Sigmoid colon (tissue), 7 donors: ENCODE results near the gene TRAM2. TPM values are rescaled to one million over a fixed set of nuclear protein-coding genes. Genes with fewer than 3 reads are reported as not detected.

Source experiments
- DNase-seq: peaks from one replicate; pipeline ENCODE4 v3.0.0-alpha.2; 2019
- H3K27ac ChIP-seq, 4 donors: fragments of 200-600 bp; sonication (generic); one replicate each; pipeline ENCODE4 v1.5.1; 2016 to 2019; ENCODE audit warnings: mild to moderate bottlenecking in 1 of 4
- H3K27me3 ChIP-seq, 3 donors: fragments of 200-600 bp; sonication (generic); one replicate each; pipeline ENCODE4 v1.5.1; 2019; ENCODE audit warnings: mild to moderate bottlenecking in 1 of 3
- H3K36me3 ChIP-seq, 4 donors: fragments of 200-600 bp; sonication (generic); one replicate each; pipeline ENCODE4 v1.5.1; 2016 to 2019
- H3K4me1 ChIP-seq, 4 donors: fragments of 200-600 bp; sonication (generic); one replicate each; pipeline ENCODE4 v1.5.1; 2017 to 2019
- H3K4me3 ChIP-seq, 4 donors: fragments of 200-600 bp; sonication (generic); one replicate each; pipeline ENCODE4 v1.5.1; 2017 to 2019; ENCODE audit warnings: mild to moderate bottlenecking in 2 of 4, moderate library complexity in 1 of 4
- H3K9me3 ChIP-seq, 4 donors: fragments of 200-600 bp in 3 of 4; sonication (generic) in 3 of 4; one replicate each; pipeline versions ENCODE4 v1.5.1 to v1.6.1; 2013 to 2019
- CTCF ChIP-seq, 4 experiments: fragments of 450-650 bp in 3 of 4; fragments of 200-600 bp in 1 of 4; IDR thresholded peaks; one replicate each; pipeline ENCODE4 v1.5.1; 2016 to 2019; ENCODE audit warnings: antibody characterized with exemption in 4 of 4, mild to moderate bottlenecking in 3 of 4, moderate library complexity in 2 of 4
- EP300 ChIP-seq, 4 donors: sonication (generic); formaldehyde crosslinking; IDR thresholded peaks; one replicate each; pipeline ENCODE4 v1.6.1; 2017; ENCODE audit warnings: antibody characterized with exemption in 4 of 4
- POLR2A ChIP-seq, 2 donors: fragments of 450-650 bp; IDR thresholded peaks; one replicate each; pipeline ENCODE4 v1.6.1; 2016; ENCODE audit warnings: antibody characterized with exemption in 2 of 2, mild to moderate bottlenecking in 2 of 2, moderate library complexity in 2 of 2
- POLR2AphosphoS5 ChIP-seq, 4 donors: sonication (generic); formaldehyde crosslinking; IDR thresholded peaks; one replicate each; pipeline ENCODE4 v1.6.1; 2017; ENCODE audit warnings: antibody characterized with exemption in 4 of 4
- WGBS, 2 donors: extraction: QIAGEN DNeasy Blood & Tissue Kit; methylation state at CpG; one replicate each; pipeline ENCODE4 v1.1.7; 2013; 5-methylcytosine and 5-hydroxymethylcytosine counted together
- intact Hi-C: fragments of 100-400 bp; cut with DNase I; formaldehyde crosslinking; loops from one replicate; pipeline ENCODE4 v1.15.1; 2023
- polyA plus RNA-seq, 3 donors: library from polyadenylated mRNA; stranded (reverse); fragments of 200-250 nt; gene quantifications; one replicate each; pipeline ENCODE4 v1.2.3, GENCODE V29; 2013
- total RNA-seq, 4 donors: library from RNA; depleted of rRNA; stranded (reverse); fragments of >200 nt; gene quantifications; one replicate each; pipeline ENCODE4 v1.1.0, GENCODE V29; 2016
- donor health status: healthy with polysubstance abuse.
- donor health status: Bipolar disorder and iron deficiency.
- donor health status: healthy.

The TRAM2 gene
- total and polyA plus RNA-seq, 7 donors = 1.8 to 15.0 (median 10.7) TPM

- Histone ChIP-seq H3K27ac (peak overlapping the region in 1 of 4 donors; percentile 72), H3K4me1 (peaks cover 0 to 31% (median 27%) of the 10 kb centered on the region in 4 donors), H3K4me3 (no peak overlapping the region), H3K36me3 (no peaks in the 10 kb centered on the region), H3K27me3 (no peaks in the 10 kb centered on the region), H3K9me3 (no peaks in the 10 kb centered on the region)
- DNase-seq = no peak
- 80 to 81% methylated on average over 6 of the region's 6 CpGs for WGBS, 2 donors
- intact Hi-C loops = no loop called here
- no peak for TF ChIP-seq CTCF (IDR thresholded peaks at IDR 0.05)
- no peak for TF ChIP-seq EP300 (IDR thresholded peaks at IDR 0.05)
- TF ChIP-seq POLR2AphosphoS5 (IDR thresholded peaks at IDR 0.05) = no peak
- TF ChIP-seq POLR2A (IDR thresholded peaks at IDR 0.05) = no peak
Measured at GRCh38 chr6:52523378-52524142, 53.3 kb downstream of the TRAM2 start.

- 80 to 85% methylated on average over 3 of the region's 3 CpGs for WGBS, 2 donors
- no peak for DNase-seq
- H3K4me1 ChIP-seq = peaks cover 0 to 41% (median 36%) of the 10 kb centered on the region in 4 donors
Measured at GRCh38 chr6:52522655-52523054, 54.2 kb downstream of the TRAM2 start.

GRCh38 chr6:52522151-52522626 is 54.7 kb downstream of the TRAM2 start:
- Histone ChIP-seq H3K4me1 (peaks cover 0 to 45% (median 41%) of the 10 kb centered on the region in 4 donors), H3K27me3 (no peaks in the 10 kb centered on the region), H3K27ac (peak overlapping the region; percentile 41 to 72 (median 58)), H3K36me3 (no peaks in the 10 kb centered on the region), H3K4me3 (no peak overlapping the region), H3K9me3 (no peaks in the 10 kb centered on the region)
- peak in 1 of 4 donors; percentile 32 for TF ChIP-seq POLR2AphosphoS5 (IDR thresholded peaks at IDR 0.05)
- no peak for TF ChIP-seq CTCF (IDR thresholded peaks at IDR 0.05)
- intact Hi-C loops = no loop called here
- 59 to 70% methylated on average over 7 of the region's 7 CpGs for WGBS, 2 donors
- DNase-seq = peak; percentile 84

More at GRCh38 chr6:52522655-52523054, 54.2 kb downstream of the TRAM2 start:
- Histone ChIP-seq H3K4me3 (no peak overlapping the region), H3K9me3 (no peaks in the 10 kb centered on the region), H3K36me3 (no peaks in the 10 kb centered on the region), H3K27me3 (no peaks in the 10 kb centered on the region), H3K27ac (peak overlapping the region; percentile 41 to 72 (median 58))
- intact Hi-C loops = no loop called here
- peak in 1 of 4 donors; percentile 31 for TF ChIP-seq POLR2AphosphoS5 (IDR thresholded peaks at IDR 0.05)
- no peak for TF ChIP-seq POLR2A (IDR thresholded peaks at IDR 0.05)

GRCh38 chr6:52519618-52520017 is 57.2 kb downstream of the TRAM2 start:
- H3K4me1 ChIP-seq = peaks cover 0 to 71% (median 62%) of the 10 kb centered on the region in 4 donors
- H3K4me3 ChIP-seq = no peak overlapping the region
- intact Hi-C loops = loop anchor here (5.0 kb wide), 1 partner anchor 97 kb away; the partner anchor contains the start of gene EFHC1
- H3K9me3 ChIP-seq = no peaks in the 10 kb centered on the region
- no peaks in the 10 kb centered on the region for H3K27me3 ChIP-seq
- peak overlapping the region in 1 of 4 donors; percentile 90 for H3K27ac ChIP-seq
- TF ChIP-seq EP300 (IDR thresholded peaks at IDR 0.05) (no peak), POLR2AphosphoS5 (IDR thresholded peaks at IDR 0.05) (no peak), POLR2A (IDR thresholded peaks at IDR 0.05) (no peak), CTCF (IDR thresholded peaks at IDR 0.05) (no peak)
- no peaks in the 10 kb centered on the region for H3K36me3 ChIP-seq
- 89 to 90% methylated on average over 4 of the region's 4 CpGs for WGBS, 2 donors
- no peak for DNase-seq

GRCh38 chr6:52518279-52518945 is 58.4 kb downstream of the TRAM2 start:
- WGBS, 2 donors = 91 to 93% methylated on average over 13 of the region's 13 CpGs
- DNase-seq = no peak
- Histone ChIP-seq H3K9me3 (no peaks in the 10 kb centered on the region), H3K36me3 (no peaks in the 10 kb centered on the region), H3K4me3 (no peak overlapping the region), H3K27me3 (no peaks in the 10 kb centered on the region), H3K27ac (peak overlapping the region; percentile 85 to 93 (median 90)), H3K4me1 (peaks cover 0 to 79% (median 66%) of the 10 kb centered on the region in 4 donors)
- intact Hi-C loops = loop anchor here (5.0 kb wide), 1 partner anchor 96 kb away; the partner anchor contains the start of gene EFHC1
- TF ChIP-seq POLR2A (IDR thresholded peaks at IDR 0.05) (no peak), EP300 (IDR thresholded peaks at IDR 0.05) (no peak), POLR2AphosphoS5 (IDR thresholded peaks at IDR 0.05) (no peak), CTCF (IDR thresholded peaks at IDR 0.05) (no peak)
